Measurements from ENCODE around the gene DUSP16.

Gene DUSP16

DNA sequence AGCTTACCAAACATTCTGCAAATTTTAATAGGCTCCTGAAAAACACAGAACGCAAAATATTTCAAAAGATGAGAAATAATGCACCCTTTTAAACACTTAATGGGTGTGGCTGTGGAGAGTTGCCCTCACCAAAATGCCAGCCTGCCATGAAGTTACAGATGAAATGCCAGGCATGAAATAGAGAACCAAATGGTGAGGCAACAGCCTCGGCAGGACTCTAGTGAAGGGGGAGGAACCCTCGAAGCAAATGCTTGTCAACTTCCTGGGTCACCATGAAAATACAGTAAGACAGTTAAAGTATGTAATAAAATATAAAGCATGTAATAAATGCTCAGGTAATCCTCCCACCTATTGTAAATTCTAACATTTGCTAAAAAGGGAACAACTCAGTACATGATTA lies 24.1 kb downstream of the DUSP16 start:
- H3K4me3 ChIP-seq (replicated peaks; ENCODE audit: low read depth, low read length) = no peak overlapping the region
- no peak for DNase-seq (ENCODE audit: low read depth)
- TF ChIP-seq, protein P1, sequence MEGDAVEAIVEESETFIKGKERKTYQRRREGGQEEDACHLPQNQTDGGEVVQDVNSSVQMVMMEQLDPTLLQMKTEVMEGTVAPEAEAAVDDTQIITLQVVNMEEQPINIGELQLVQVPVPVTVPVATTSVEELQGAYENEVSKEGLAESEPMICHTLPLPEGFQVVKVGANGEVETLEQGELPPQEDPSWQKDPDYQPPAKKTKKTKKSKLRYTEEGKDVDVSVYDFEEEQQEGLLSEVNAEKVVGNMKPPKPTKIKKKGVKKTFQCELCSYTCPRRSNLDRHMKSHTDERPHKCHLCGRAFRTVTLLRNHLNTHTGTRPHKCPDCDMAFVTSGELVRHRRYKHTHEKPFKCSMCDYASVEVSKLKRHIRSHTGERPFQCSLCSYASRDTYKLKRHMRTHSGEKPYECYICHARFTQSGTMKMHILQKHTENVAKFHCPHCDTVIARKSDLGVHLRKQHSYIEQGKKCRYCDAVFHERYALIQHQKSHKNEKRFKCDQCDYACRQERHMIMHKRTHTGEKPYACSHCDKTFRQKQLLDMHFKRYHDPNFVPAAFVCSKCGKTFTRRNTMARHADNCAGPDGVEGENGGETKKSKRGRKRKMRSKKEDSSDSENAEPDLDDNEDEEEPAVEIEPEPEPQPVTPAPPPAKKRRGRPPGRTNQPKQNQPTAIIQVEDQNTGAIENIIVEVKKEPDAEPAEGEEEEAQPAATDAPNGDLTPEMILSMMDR (IDR thresholded peaks at IDR 0.05; ENCODE audit: low read length, missing control alignments) = no peak

DNA sequence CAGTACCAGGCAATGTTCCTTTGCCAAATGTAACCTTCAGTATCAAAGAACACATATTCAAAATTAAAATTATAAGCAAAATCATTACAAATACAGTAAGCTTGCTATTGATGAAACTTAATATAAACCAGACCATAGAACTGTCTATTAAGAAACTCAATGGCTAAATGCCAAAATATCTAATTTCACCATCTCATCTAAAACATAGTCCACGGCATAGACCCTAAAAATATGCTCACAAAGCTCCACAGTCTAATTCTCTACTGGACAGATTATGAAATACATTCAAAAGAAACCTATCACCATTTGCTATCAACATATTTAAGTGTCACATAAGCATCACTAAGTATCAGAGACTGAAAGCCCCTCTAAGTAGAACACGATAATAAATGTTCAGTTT lies 25.2 kb downstream of the DUSP16 start:
- no peak overlapping the region for H3K4me3 ChIP-seq (replicated peaks; ENCODE audit: low read depth, low read length)
- no peak for DNase-seq (ENCODE audit: low read depth)
- TF ChIP-seq, protein P1 (IDR thresholded peaks at IDR 0.05; ENCODE audit: low read length, missing control alignments) = no peak

DNA sequence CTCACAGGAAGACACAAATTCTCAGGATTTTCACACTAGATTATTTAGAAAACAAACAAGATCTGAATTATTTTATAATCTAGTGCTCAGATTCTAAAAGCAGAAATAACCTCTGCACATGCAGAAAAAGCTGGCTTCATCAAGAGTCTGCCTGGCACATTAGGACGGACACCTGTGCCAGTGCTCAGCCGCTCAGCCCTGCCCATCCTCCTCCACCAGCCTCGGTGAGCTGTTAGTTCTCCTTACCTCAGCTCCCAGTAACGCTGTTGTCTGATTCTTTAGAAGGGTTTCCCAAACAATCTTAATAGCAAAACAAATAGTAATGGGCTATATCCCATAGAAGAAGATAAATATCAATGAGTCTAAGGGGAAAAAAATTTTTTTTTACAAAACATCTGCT lies 27.7 kb downstream of the DUSP16 start:
- no peak for DNase-seq (ENCODE audit: low read depth)

DNA sequence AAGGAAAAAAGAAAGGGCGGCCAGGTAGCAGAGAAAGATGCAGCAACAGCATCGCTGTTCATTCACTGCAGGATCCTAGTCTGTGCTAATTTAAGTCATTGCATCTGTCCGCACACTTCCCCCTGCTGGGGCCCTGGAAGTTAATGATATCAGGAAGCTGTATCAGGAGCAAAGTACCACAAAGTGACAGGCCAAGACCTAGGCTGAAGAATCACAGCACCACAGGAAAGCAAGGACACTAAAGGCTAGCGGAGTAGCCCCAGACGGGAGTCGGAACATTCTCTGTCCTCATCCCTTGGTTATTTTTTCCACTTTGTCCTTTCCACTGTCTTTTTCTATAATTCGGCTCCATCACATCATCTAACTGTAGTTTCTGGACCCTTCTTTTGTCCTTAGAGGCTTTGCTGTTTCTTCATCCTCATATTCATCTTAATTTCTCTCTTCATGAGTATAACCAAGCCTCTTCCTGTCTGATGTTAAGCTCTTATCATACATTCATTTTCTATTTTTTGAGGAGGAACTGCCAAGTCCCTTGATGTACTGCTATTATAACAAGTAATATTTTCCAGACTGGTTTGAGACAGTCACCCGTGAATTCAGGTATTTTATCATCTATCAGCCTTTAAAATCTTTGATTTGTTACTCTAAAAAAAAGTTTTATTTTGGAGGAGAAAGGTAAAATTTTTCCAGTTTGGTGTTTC lies 28.3 kb downstream of the DUSP16 start:
- TF ChIP-seq, protein P1 (IDR thresholded peaks at IDR 0.05; ENCODE audit: low read length, missing control alignments) = no peak
- no peak for DNase-seq (ENCODE audit: low read depth)
- no peak overlapping the region for H3K4me3 ChIP-seq (replicated peaks; ENCODE audit: low read depth, low read length)

More for the DNA sequence above, 27.7 kb downstream of the DUSP16 start:
- no peak overlapping the region for H3K4me3 ChIP-seq (replicated peaks; ENCODE audit: low read depth, low read length)
- TF ChIP-seq, protein P1 (IDR thresholded peaks at IDR 0.05; ENCODE audit: low read length, missing control alignments) = no peak

DNA sequence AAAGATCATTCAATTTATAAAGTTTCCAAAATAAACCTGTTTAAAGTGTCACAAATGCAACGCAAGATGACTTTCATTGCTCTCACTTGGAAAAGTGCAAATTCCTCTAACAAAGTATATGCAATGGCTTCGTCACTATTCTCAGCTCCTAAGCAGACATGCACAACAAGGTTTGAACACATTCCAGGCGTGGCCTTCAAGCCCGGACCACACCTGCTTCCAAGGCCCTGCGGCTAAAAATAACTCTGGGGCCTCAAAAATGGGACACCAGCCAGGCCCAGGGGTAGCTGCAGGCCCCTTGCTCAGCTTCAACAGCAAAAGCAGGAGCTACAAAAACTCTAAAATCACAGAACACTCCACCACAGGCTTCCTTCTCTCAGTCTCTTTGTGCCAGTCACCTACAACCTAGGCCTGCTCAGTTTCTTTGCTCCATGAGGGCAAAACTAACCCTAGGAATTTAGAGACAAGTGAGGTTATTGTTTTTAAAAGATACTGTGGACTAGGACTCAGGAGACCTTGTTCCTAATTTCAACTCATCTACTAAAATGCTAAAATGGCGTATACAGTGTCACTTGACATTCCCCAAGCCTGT lies 29.3 kb downstream of the DUSP16 start:
- TF ChIP-seq, protein P1 (IDR thresholded peaks at IDR 0.05; ENCODE audit: low read length, missing control alignments) = no peak
- no peak overlapping the region for H3K4me3 ChIP-seq (replicated peaks; ENCODE audit: low read depth, low read length)
- DNase-seq (ENCODE audit: low read depth) = no peak

DNA sequence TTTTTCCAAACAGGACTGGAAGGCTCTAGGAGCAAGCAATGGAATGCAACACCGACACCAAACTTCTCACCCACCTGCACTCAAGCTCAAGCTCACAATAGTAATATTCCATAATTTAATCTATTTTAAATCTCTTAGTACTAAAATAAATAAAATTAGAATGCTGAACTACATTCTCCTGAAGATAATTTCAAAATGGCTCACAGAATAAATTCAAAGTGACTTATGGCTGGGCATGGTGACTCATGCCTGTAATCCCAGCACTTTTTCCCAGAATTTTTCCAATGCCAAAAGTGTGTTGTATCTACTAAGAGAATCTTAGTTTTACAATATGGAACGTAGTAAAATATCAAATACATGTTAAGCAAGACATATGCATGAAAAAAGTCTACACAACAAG lies 31.5 kb downstream of the DUSP16 start:
- no peak overlapping the region for H3K4me3 ChIP-seq (replicated peaks; ENCODE audit: low read depth, low read length)
- no peak for DNase-seq (ENCODE audit: low read depth)
- TF ChIP-seq, protein P1 (IDR thresholded peaks at IDR 0.05; ENCODE audit: low read length, missing control alignments) = no peak

Data from fibroblast of pulmonary artery (primary cell).